ENCODE measurements around the gene CGRRF1. TPM values are rescaled to one million over a fixed set of nuclear protein-coding genes. Genes with fewer than 3 reads are reported as not detected.

CGRRF1 gene
- polyA plus RNA-seq, 1 of the 3 experiments (the other 2 are of a cell fraction), result 6.4 TPM

- TF ChIP-seq FOSL2 (IDR thresholded peaks at IDR 0.05; ENCODE audit: borderline replicate concordance, low read depth) (no peak), USF2 (IDR thresholded peaks at IDR 0.05; ENCODE audit: borderline replicate concordance, low read depth, low read length) (no peak)
- peaks cover 0 to 6% of the 10 kb centered on the region in 2 experiments; a peak in 2 of 4 replicates for H3K4me1 ChIP-seq (ENCODE audit: control insufficient read depth in 1 of 2, insufficient read depth in 2 of 2, low read depth in 1 of 2, low read length in 1 of 2)
- POLR2A ChIA-PET, result no interaction called here
- H3K9ac ChIP-seq, result no peak overlapping the region
- H3K4me3 ChIP-seq (ENCODE audit: low read depth in 2 of 2, low read length in 1 of 2), result no peak overlapping the region
- H3K27me3 ChIP-seq (ENCODE audit: insufficient read depth), result no peaks in the 10 kb centered on the region
- H2AFZ ChIP-seq (ENCODE audit: low read depth), result no peak overlapping the region
- no peaks in the 10 kb centered on the region for H3K36me3 ChIP-seq (replicated peaks in 1 of 2; ENCODE audit: control insufficient read depth in 1 of 2, insufficient read depth in 2 of 2, low read length in 1 of 2)
- WGBS (ENCODE audit: low lambda C conversion rate), result 93% methylated on average over 3 of the region's 3 CpGs
- no peak overlapping the region for H3K27ac ChIP-seq (ENCODE audit: low read depth in 2 of 2, low read length in 1 of 2)
- peaks cover 4% of the 10 kb centered on the region for H3F3A ChIP-seq (replicated peaks; ENCODE audit: insufficient read depth)
- no peaks in the 10 kb centered on the region for H3K79me2 ChIP-seq (ENCODE audit: insufficient read depth)
- H3K9me2 ChIP-seq, result no peaks in the 10 kb centered on the region
- DNase-seq, result no peak
- H3K9me3 ChIP-seq, result no peaks in the 10 kb centered on the region
- CTCF ChIA-PET, result interaction anchor here (2.0 kb wide), 1 partner anchor 16 kb away, joined by 4 read pairs; no protein-coding TSS in a partner anchor
- no peaks in the 10 kb centered on the region for H4K20me1 ChIP-seq (ENCODE audit: insufficient read depth)
- H3K4me2 ChIP-seq, result no peak overlapping the region
Observed at GRCh38 chr14:54547583-54547982, 37.9 kb downstream of the CGRRF1 start.

- no peak overlapping the region for H3K4me3 ChIP-seq (ENCODE audit: low read depth in 2 of 2, low read length in 1 of 2)
- no peaks in the 10 kb centered on the region for H3K36me3 ChIP-seq (replicated peaks in 1 of 2; ENCODE audit: control insufficient read depth in 1 of 2, insufficient read depth in 2 of 2, low read length in 1 of 2)
- WGBS (ENCODE audit: low lambda C conversion rate), result 60% methylated on average over 5 of the region's 5 CpGs
- no peaks in the 10 kb centered on the region for H3K9me3 ChIP-seq
- DNase-seq, result no peak
- no peak overlapping the region for H3K4me2 ChIP-seq
- H3K79me2 ChIP-seq (ENCODE audit: insufficient read depth), result no peaks in the 10 kb centered on the region
- peaks cover 0 to 6% of the 10 kb centered on the region in 2 experiments; a peak in 2 of 4 replicates for H3K4me1 ChIP-seq (ENCODE audit: control insufficient read depth in 1 of 2, insufficient read depth in 2 of 2, low read depth in 1 of 2, low read length in 1 of 2)
- H4K20me1 ChIP-seq (ENCODE audit: insufficient read depth), result no peaks in the 10 kb centered on the region
- H3F3A ChIP-seq (replicated peaks; ENCODE audit: insufficient read depth), result peaks cover under 1% of the 10 kb centered on the region
- no peak overlapping the region for H3K27ac ChIP-seq (ENCODE audit: low read depth in 2 of 2, low read length in 1 of 2)
- no peak overlapping the region for H3K9ac ChIP-seq
- H2AFZ ChIP-seq (ENCODE audit: low read depth), result no peak overlapping the region
- no peaks in the 10 kb centered on the region for H3K27me3 ChIP-seq (ENCODE audit: insufficient read depth)
- POLR2A ChIA-PET, result interaction anchor here (0.6 kb wide), 1 partner anchor 32 kb away, joined by 3 read pairs; no protein-coding TSS in a partner anchor
- CTCF ChIA-PET, result interaction anchor here (1.5 to 2.0 kb wide), 2 partner anchors 15 to 36 kb away, joined by 3 to 4 read pairs; no protein-coding TSS in a partner anchor
- no peaks in the 10 kb centered on the region for H3K9me2 ChIP-seq
- TF ChIP-seq GABPA (IDR thresholded peaks at IDR 0.05; ENCODE audit: low read depth), result no peak
- TF ChIP-seq NFIC (IDR thresholded peaks at IDR 0.05; ENCODE audit: borderline replicate concordance), result no peak
- TF ChIP-seq ELF1 (IDR thresholded peaks at IDR 0.05), result no peak
- no peak for TF ChIP-seq TAF1 (IDR thresholded peaks at IDR 0.05; ENCODE audit: borderline replicate concordance, low read depth, low read length)
- no peak for TF ChIP-seq REST (IDR thresholded peaks at IDR 0.05; ENCODE audit: low read depth, low read length)
- no peak for TF ChIP-seq PBX3 (IDR thresholded peaks at IDR 0.05)
- no peak for TF ChIP-seq USF1 (IDR thresholded peaks at IDR 0.05; ENCODE audit: borderline replicate concordance, low read depth)
- TF ChIP-seq EP300 (IDR thresholded peaks at IDR 0.05; ENCODE audit: borderline replicate concordance in 1 of 2, low read depth in 1 of 2, low read length in 1 of 2), result no peak
- no peak for TF ChIP-seq CTCF (IDR thresholded peaks at IDR 0.05)
- TF ChIP-seq ZBTB33 (IDR thresholded peaks at IDR 0.05; ENCODE audit: borderline replicate concordance, low read depth), result no peak
- TF ChIP-seq TEAD4 (IDR thresholded peaks at IDR 0.05; ENCODE audit: borderline replicate concordance, insufficient read depth), result no peak
- TF ChIP-seq MXI1 (IDR thresholded peaks at IDR 0.05; ENCODE audit: low read depth, low read length), result no peak
- TF ChIP-seq CHD2 (IDR thresholded peaks at IDR 0.05; ENCODE audit: low read length, partially characterized antibody), result no peak
- TF ChIP-seq EZH2phosphoT487 (IDR thresholded peaks at IDR 0.05; ENCODE audit: borderline replicate concordance, low read depth), result no peak
Observed at GRCh38 chr14:54548491-54548890, 38.8 kb downstream of the CGRRF1 start.
